Measurements from ENCODE around the gene PLEKHM2. TPM values are rescaled to one million over a fixed set of nuclear protein-coding genes. Genes with fewer than 3 reads are reported as not detected.

PLEKHM2 gene
- total and polyA plus RNA-seq, 2 of the 4 experiments (the other 2 are of a cell fraction): 24.7 to 48.0 TPM

GRCh38 chr1:15678578-15678977, 5.5 kb upstream of the PLEKHM2 start:
- no peak overlapping the region for H3K9ac ChIP-seq (ENCODE audit: low read depth, low read length)
- no peak overlapping the region for H4K91ac ChIP-seq (ENCODE audit: insufficient read depth, low read depth, low read length)
- dilution Hi-C loops (cut with HindIII; ENCODE audit: low sequenced_read_pairs, unreplicated experiment): no loop called here
- in situ Hi-C loops (cut with MboI; ENCODE audit: low sequenced_read_pairs): no loop called here
- H3K79me1 ChIP-seq (ENCODE audit: low read depth in 1 of 2, low read length in 2 of 2): peaks cover 0 to 10% of the 10 kb centered on the region in 2 experiments; a peak in 1 of 4 replicates
- H2BK20ac ChIP-seq (ENCODE audit: low read depth, low read length): no peak overlapping the region
- POLR2A ChIA-PET (ENCODE audit: unreplicated experiment): no interaction called here
- no peak for TF ChIP-seq RAD21 (IDR thresholded peaks at IDR 0.05; ENCODE audit: low read length)
- TF ChIP-seq, protein P1, sequence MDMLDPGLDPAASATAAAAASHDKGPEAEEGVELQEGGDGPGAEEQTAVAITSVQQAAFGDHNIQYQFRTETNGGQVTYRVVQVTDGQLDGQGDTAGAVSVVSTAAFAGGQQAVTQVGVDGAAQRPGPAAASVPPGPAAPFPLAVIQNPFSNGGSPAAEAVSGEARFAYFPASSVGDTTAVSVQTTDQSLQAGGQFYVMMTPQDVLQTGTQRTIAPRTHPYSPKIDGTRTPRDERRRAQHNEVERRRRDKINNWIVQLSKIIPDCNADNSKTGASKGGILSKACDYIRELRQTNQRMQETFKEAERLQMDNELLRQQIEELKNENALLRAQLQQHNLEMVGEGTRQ (IDR thresholded peaks at IDR 0.05; ENCODE audit: low read depth, low read length): peak; percentile 60; the same call in 1 of the 2 replicates
- H3K4me1 ChIP-seq (ENCODE audit: control insufficient read depth, insufficient read depth, low read length): peaks cover 13% of the 10 kb centered on the region
- H2AK9ac ChIP-seq (replicated peaks; ENCODE audit: low read depth, low read length, poor library complexity): no peak overlapping the region
- peak overlapping the region; percentile 22; the same call in 1 of the 2 replicates for H2BK120ac ChIP-seq (ENCODE audit: low read depth, low read length)
- H4K5ac ChIP-seq (ENCODE audit: low read depth, low read length): no peak overlapping the region
- H2AFZ ChIP-seq (replicated peaks; ENCODE audit: low read length, poor library complexity): no peak overlapping the region
- no peak overlapping the region for H3K14ac ChIP-seq (replicated peaks; ENCODE audit: low read depth, low read length)
- WGBS, 2 experiments (ENCODE audit: extremely low coverage in 2 of 2, insufficient read length in 1 of 2): 71% methylated on average over 1 of the region's 1 CpG; no CpG with 5 or more reads in 1 of the 2 experiments
- no peaks in the 10 kb centered on the region for H3K36me3 ChIP-seq (ENCODE audit: control insufficient read depth, insufficient read depth, low read length)
- peak overlapping the region; percentile 38 for H2BK5ac ChIP-seq (ENCODE audit: low read depth, low read length, poor library complexity, severe bottlenecking)
- H3K4me2 ChIP-seq (ENCODE audit: low read depth, low read length): no peak overlapping the region
- H2AK5ac ChIP-seq (ENCODE audit: low read depth, low read length): no peak overlapping the region
- no peak overlapping the region for H3K27ac ChIP-seq (ENCODE audit: insufficient read depth, low read length)
- peak overlapping the region in 1 of 2 experiments; percentile 66; a peak in 1 of 4 replicates for H4K8ac ChIP-seq (ENCODE audit: low read depth in 2 of 2, low read length in 2 of 2)
- H3K9me3 ChIP-seq (ENCODE audit: control insufficient read depth, insufficient read depth, low read length): no peaks in the 10 kb centered on the region
- peak; percentile 41 for ATAC-seq (ENCODE audit: low read depth)
- H2BK15ac ChIP-seq (ENCODE audit: low read depth, low read length): no peak overlapping the region
- no peak overlapping the region for H3K18ac ChIP-seq (ENCODE audit: low read depth, low read length)
- no peak overlapping the region for H3K23ac ChIP-seq (ENCODE audit: low read depth, low read length)
- no peak overlapping the region for H3K56ac ChIP-seq (ENCODE audit: extremely low read depth, insufficient read depth, low read length)
- H3K9me1 ChIP-seq (ENCODE audit: insufficient read depth, low read length): peaks cover 17% of the 10 kb centered on the region
- no peaks in the 10 kb centered on the region for H3K27me3 ChIP-seq (ENCODE audit: control insufficient read depth, insufficient read depth, low read length)
- intact Hi-C loops (cut with micrococcal nuclease): no loop called here
- peak overlapping the region; percentile 60; the same call in 1 of the 2 replicates for H3K4ac ChIP-seq (ENCODE audit: low read depth, low read length)
- CTCF ChIA-PET: no interaction called here
- BruUV-seq (replicated peaks): no TSS peak
- H4K20me1 ChIP-seq (ENCODE audit: insufficient read depth, low read length): no peaks in the 10 kb centered on the region
- DNase-seq: peak; percentile 81
- no peak overlapping the region for H3K4me3 ChIP-seq (ENCODE audit: insufficient read depth, low read depth, low read length)

Data from IMR-90 (cell line).